BLaER1 (cell line): ENCODE results near the gene PTPRD.

Experiments used
- H3K27ac ChIP-seq: shearing (Covaris generic); formaldehyde crosslinking; 2 replicates; pipeline ENCODE4 v1.8.1; 2022
- H3K27me3 ChIP-seq: shearing (Covaris generic); formaldehyde crosslinking; 2 replicates; pipeline ENCODE4 v1.8.1; 2022
- H3K36me3 ChIP-seq: shearing (Covaris generic); formaldehyde crosslinking; 2 replicates; pipeline ENCODE4 v1.8.1; 2022
- H3K4me1 ChIP-seq: shearing (Covaris generic); formaldehyde crosslinking; 2 replicates; pipeline ENCODE4 v1.8.1; 2022
- H3K4me2 ChIP-seq: shearing (Covaris generic); formaldehyde crosslinking; 2 replicates; pipeline ENCODE4 v1.8.1; 2022
- H3K4me3 ChIP-seq: shearing (Covaris generic); formaldehyde crosslinking; 2 replicates; pipeline ENCODE4 v1.8.1; 2022
- H3K9ac ChIP-seq: shearing (Covaris generic); formaldehyde crosslinking; 2 replicates; pipeline ENCODE4 v1.8.1; 2022
- H3K9me3 ChIP-seq: shearing (Covaris generic); formaldehyde crosslinking; 2 replicates; pipeline ENCODE4 v1.8.1; 2022
- H4K20me1 ChIP-seq: shearing (Covaris generic); formaldehyde crosslinking; 2 replicates; pipeline ENCODE4 v1.8.1; 2022
- Cebpa-rat ChIP-seq: shearing (Covaris generic); IDR thresholded peaks from 2 replicates; pipeline ENCODE4 v1.8.1; 2022

PTPRD gene

DNA sequence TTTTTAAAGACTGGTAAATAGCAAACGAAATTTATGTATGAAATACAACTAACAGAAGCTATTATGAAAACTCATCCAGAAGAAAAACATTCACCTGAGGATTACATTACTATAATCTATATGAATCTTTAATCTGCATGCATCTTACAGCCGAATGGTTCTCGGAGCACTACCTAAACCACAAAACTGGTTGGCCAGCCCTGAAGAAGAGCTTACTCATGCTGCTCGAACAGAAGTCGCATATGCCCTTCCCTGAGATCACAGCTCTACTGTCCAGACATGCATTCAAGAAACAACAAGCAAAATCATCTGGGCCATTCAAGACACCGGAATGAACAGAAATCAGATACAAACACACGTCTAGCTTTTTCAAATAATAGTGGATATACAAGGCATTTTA, 1882.2 kb downstream of the PTPRD start:
- no peaks in the 10 kb centered on the region for H3K36me3 ChIP-seq
- no peaks in the 10 kb centered on the region for H3K27me3 ChIP-seq
- TF ChIP-seq Cebpa-rat = no peak
- H4K20me1 ChIP-seq = no peaks in the 10 kb centered on the region
- no peak overlapping the region for H3K4me3 ChIP-seq
- no peak overlapping the region for H3K9ac ChIP-seq
- no peak overlapping the region for H3K27ac ChIP-seq
- no peak overlapping the region for H3K4me2 ChIP-seq
- H3K9me3 ChIP-seq = no peaks in the 10 kb centered on the region
- peaks cover 38% of the 10 kb centered on the region for H3K4me1 ChIP-seq

GRCh38 chr9:8728910-8729309, 1883.9 kb downstream of the PTPRD start:
- Histone ChIP-seq H3K4me1 (peaks cover 23% of the 10 kb centered on the region), H3K9me3 (no peaks in the 10 kb centered on the region), H3K4me3 (no peak overlapping the region), H3K4me2 (no peak overlapping the region), H3K9ac (no peak overlapping the region), H3K36me3 (no peaks in the 10 kb centered on the region), H3K27ac (no peak overlapping the region), H3K27me3 (no peaks in the 10 kb centered on the region), H4K20me1 (no peaks in the 10 kb centered on the region)
- no peak for TF ChIP-seq Cebpa-rat

- Histone ChIP-seq H3K36me3 (no peaks in the 10 kb centered on the region), H3K4me1 (peaks cover 6% of the 10 kb centered on the region; the same call in 1 of the 2 replicates), H3K4me3 (no peak overlapping the region), H3K9me3 (no peaks in the 10 kb centered on the region), H3K27me3 (no peaks in the 10 kb centered on the region), H3K9ac (no peak overlapping the region), H3K4me2 (no peak overlapping the region), H3K27ac (no peak overlapping the region), H4K20me1 (no peaks in the 10 kb centered on the region)
- no peak for TF ChIP-seq Cebpa-rat
Observed at GRCh38 chr9:8727191-8727590, 1885.6 kb downstream of the PTPRD start.

- Histone ChIP-seq H3K9me3 (no peaks in the 10 kb centered on the region), H3K27ac (no peak overlapping the region), H3K4me2 (no peak overlapping the region), H4K20me1 (no peaks in the 10 kb centered on the region), H3K27me3 (no peaks in the 10 kb centered on the region), H3K9ac (no peak overlapping the region), H3K36me3 (no peaks in the 10 kb centered on the region), H3K4me3 (no peak overlapping the region), H3K4me1 (peaks cover 1% of the 10 kb centered on the region; the same call in 1 of the 2 replicates)
- no peak for TF ChIP-seq Cebpa-rat
Observed at GRCh38 chr9:8726692-8727091, 1886.1 kb downstream of the PTPRD start.

- H4K20me1 ChIP-seq = no peaks in the 10 kb centered on the region
- no peaks in the 10 kb centered on the region for H3K36me3 ChIP-seq
- no peak overlapping the region for H3K4me3 ChIP-seq
- H3K4me1 ChIP-seq = no peaks in the 10 kb centered on the region
- TF ChIP-seq Cebpa-rat = no peak
- no peak overlapping the region for H3K9ac ChIP-seq
- no peaks in the 10 kb centered on the region for H3K9me3 ChIP-seq
- no peak overlapping the region for H3K27ac ChIP-seq
- no peaks in the 10 kb centered on the region for H3K27me3 ChIP-seq
- H3K4me2 ChIP-seq = no peak overlapping the region
Observed at GRCh38 chr9:8725635-8726034, 1887.2 kb downstream of the PTPRD start.

GRCh38 chr9:8724284-8725018, 1888.4 kb downstream of the PTPRD start:
- no peaks in the 10 kb centered on the region for H4K20me1 ChIP-seq

DNA sequence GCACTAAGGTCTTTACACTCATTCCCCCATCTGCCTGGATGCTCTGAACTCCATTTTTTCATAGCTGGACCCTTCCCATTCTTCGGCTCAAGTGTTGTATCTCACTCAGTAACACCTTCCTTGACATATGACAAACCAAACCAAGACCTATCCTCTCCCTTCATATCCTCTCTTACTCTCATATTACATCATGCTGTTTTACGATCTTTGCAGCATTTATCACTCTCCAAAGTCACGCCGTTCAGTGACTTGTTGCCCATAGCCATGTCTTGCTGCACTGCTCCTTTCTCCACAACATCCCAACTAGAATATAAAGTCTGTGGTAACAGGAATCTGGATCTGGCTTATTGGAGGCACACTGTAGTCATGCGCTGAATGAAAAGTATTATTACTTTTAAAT, 1889.6 kb downstream of the PTPRD start:
- H3K4me2 ChIP-seq = no peak overlapping the region
- H3K9ac ChIP-seq = no peak overlapping the region
- no peaks in the 10 kb centered on the region for H3K36me3 ChIP-seq
- H3K27ac ChIP-seq = no peak overlapping the region
- peaks cover 7% of the 10 kb centered on the region for H3K4me1 ChIP-seq
- H3K4me3 ChIP-seq = no peak overlapping the region
- H3K9me3 ChIP-seq = no peaks in the 10 kb centered on the region
- H3K27me3 ChIP-seq = no peaks in the 10 kb centered on the region
- no peak for TF ChIP-seq Cebpa-rat
- no peaks in the 10 kb centered on the region for H4K20me1 ChIP-seq

More at GRCh38 chr9:8724284-8725018, 1888.4 kb downstream of the PTPRD start:
- TF ChIP-seq Cebpa-rat = no peak
- H3K9ac ChIP-seq = no peak overlapping the region
- H3K4me2 ChIP-seq = no peak overlapping the region
- H3K27ac ChIP-seq = no peak overlapping the region
- no peaks in the 10 kb centered on the region for H3K4me1 ChIP-seq
- H3K27me3 ChIP-seq = no peaks in the 10 kb centered on the region
- no peaks in the 10 kb centered on the region for H3K36me3 ChIP-seq
- H3K9me3 ChIP-seq = no peaks in the 10 kb centered on the region
- no peak overlapping the region for H3K4me3 ChIP-seq

- no peak overlapping the region for H3K4me2 ChIP-seq
- no peak overlapping the region for H3K27ac ChIP-seq
- H3K36me3 ChIP-seq = no peaks in the 10 kb centered on the region
- H3K4me3 ChIP-seq = no peak overlapping the region
- H4K20me1 ChIP-seq = no peaks in the 10 kb centered on the region
- peaks cover 17% of the 10 kb centered on the region for H3K4me1 ChIP-seq
- no peak for TF ChIP-seq Cebpa-rat
- H3K9ac ChIP-seq = no peak overlapping the region
- H3K9me3 ChIP-seq = no peaks in the 10 kb centered on the region
- no peaks in the 10 kb centered on the region for H3K27me3 ChIP-seq
Observed at GRCh38 chr9:8719833-8720486, 1892.8 kb downstream of the PTPRD start.

DNA sequence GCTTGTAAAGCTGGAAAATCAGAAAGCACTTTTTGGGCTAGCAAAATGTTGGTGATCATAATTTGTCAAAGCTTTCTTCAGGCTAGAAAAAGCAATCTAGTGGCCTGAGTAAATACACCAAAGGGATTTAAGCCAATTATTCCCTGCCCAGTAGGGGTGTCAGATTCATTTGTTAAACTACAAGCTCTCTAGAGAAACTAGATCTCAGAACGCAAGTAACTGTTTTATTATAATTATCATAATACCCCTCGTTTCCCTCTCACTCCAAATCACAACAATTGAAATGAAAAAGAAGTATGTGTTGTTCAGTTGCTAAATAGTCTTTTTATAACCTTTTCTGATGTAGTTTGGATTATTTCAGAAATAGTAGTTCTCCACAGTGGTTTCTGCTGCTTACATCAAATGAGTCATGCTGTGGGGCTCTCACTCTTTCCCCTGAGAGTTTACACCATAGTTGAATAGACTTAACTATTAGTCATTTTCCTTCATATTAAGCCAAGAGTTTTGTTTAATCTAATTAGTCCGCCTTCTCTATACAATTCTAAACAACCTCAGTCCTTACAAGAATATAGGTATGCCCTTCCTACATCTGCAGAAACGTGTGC, 1894.6 kb downstream of the PTPRD start:
- TF ChIP-seq Cebpa-rat = no peak
- H3K4me2 ChIP-seq = peak overlapping the region; percentile 40
- H3K27me3 ChIP-seq = no peaks in the 10 kb centered on the region
- peaks cover 17% of the 10 kb centered on the region for H3K4me1 ChIP-seq
- no peak overlapping the region for H3K4me3 ChIP-seq
- no peak overlapping the region for H3K27ac ChIP-seq
- no peaks in the 10 kb centered on the region for H4K20me1 ChIP-seq
- H3K9ac ChIP-seq = no peak overlapping the region
- H3K9me3 ChIP-seq = peaks cover 6% of the 10 kb centered on the region
- peaks cover 5% of the 10 kb centered on the region; the same call in 1 of the 2 replicates for H3K36me3 ChIP-seq

DNA sequence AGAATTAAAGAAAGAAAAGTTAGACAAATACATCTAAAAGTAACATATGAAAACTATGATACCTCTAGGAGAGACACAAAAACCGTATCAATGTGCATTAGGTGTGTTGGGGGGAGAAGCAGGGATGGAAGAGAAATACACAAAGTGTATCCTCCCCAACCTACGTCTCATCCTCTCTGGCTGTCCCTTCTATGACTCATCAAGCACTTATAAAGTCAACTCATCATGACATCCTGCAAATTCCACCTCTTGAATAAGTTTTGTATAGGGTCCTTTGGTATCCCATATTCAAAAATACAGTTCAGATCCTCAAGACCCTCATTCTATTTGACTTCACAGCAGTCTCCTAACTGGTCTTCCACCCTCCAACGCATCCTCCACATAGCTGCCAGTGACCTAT, 1895.7 kb downstream of the PTPRD start:
- peaks cover 17% of the 10 kb centered on the region for H3K4me1 ChIP-seq
- H3K27me3 ChIP-seq = no peaks in the 10 kb centered on the region
- peaks cover 9% of the 10 kb centered on the region for H3K9me3 ChIP-seq
- no peak overlapping the region for H3K9ac ChIP-seq
- H4K20me1 ChIP-seq = no peaks in the 10 kb centered on the region
- H3K36me3 ChIP-seq = peaks cover 6% of the 10 kb centered on the region; the same call in 1 of the 2 replicates
- H3K27ac ChIP-seq = no peak overlapping the region
- TF ChIP-seq Cebpa-rat = no peak
- H3K4me3 ChIP-seq = no peak overlapping the region
- H3K4me2 ChIP-seq = no peak overlapping the region
